Non-pigmented ciliary epithelial cell (primary cell): ENCODE measurements around the gene SMU1.

Experiments
- DNase-seq: peaks from one replicate; pipeline ENCODE4 v3.0.0-alpha.2; 2010; ENCODE audit warnings: low read depth

Gene SMU1

GRCh38 chr9:33044677-33045282, 31.7 kb downstream of the SMU1 start:
- DNase-seq = no peak

DNA sequence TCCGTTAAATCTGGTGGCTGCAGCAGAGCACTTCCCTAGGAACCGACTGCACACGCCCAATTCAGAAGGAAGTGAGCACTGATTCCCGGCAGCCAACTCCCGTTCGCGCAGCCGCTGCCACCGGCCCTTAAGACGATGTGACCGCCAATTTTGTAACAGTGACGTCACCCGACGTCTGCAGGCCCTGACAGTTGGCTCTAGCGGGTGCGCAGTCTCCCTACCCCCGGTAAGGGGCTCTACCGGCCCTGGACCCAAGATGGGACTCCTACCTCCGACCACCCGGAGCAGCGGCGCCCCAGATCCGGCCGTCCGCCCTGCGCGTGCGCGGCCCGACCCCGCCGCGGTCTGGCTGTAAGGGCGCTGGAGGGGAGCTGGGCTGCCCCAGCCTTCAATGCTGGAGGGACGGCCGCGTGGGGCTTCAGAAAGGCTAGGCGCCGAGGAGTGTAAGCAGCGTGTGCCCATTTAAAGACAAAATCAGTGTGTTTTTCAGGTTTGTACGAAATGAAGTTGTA, 32.3 kb downstream of the SMU1 start:
- peak; percentile 59 for DNase-seq

DNA sequence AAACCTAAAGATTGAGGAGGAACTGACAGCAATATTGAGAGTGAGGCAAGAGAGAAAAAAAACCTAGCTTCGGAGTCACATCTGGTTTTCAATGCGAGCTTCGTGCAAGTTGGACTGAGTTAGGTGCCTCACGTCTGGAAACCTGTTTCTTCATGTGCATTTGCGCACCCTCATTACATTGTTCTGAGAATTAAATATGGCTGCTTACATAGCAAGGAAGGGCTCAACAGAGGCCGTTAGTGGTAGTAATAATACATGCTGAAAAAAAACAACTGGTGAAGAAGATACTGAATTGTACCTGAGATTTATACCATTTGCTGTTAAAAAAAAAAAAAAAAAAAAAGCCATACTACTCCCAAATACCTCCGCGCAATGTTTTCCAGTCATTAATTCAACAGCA, 32.8 kb downstream of the SMU1 start:
- DNase-seq = no peak

GRCh38 chr9:33042473-33042872, 34.0 kb downstream of the SMU1 start:
- DNase-seq = no peak

GRCh38 chr9:33041432-33042188, 34.9 kb downstream of the SMU1 start:
- no peak for DNase-seq

DNA sequence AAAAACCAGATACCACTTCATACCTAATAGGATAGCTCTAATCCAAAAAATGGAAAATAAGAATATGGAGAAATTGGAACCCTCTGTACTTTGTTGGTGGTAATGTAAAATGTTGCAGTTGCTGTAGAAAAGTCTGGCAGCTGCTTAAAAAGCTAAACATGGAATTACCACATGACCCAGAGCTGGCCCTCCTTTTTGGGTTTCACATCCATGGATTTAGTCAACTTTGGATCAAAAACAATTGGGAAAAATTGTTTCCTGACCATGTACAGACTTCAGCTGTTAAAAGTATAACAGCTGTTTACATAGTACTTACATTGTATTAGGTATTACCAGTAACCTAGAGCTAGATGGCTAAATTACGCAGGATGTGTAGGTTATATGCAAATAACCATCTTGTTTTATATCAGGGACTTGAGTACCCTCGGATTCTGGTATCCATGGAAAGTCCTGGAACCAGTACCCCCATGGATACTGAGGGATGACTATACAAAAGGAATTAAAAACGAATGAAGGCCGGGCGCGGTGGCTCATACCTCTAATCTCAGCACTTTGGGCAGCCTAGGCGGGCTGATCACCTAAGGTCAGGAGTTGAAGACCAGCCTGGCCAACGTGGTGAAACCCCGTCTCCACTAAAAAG, 35.6 kb downstream of the SMU1 start:
- no peak for DNase-seq

DNA sequence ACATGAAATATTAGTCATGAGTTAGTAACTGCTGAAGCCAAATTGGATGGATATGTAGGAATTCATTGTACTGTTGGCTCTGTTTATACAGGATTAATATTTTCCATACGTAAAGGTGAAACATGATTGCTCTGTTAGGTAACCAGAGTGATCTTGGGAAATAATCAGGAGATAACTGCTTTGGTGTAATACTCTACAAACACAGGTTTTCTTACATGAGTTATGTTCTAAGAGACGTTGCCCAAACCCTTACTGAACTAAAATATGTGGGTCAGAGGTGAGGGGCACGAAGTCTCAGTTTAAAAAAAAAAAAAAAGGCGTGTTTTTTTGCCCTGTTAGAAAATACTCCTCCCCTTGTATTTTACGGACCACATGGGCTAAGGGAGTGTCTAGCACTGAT, 43.6 kb downstream of the SMU1 start:
- DNase-seq = no peak

DNA sequence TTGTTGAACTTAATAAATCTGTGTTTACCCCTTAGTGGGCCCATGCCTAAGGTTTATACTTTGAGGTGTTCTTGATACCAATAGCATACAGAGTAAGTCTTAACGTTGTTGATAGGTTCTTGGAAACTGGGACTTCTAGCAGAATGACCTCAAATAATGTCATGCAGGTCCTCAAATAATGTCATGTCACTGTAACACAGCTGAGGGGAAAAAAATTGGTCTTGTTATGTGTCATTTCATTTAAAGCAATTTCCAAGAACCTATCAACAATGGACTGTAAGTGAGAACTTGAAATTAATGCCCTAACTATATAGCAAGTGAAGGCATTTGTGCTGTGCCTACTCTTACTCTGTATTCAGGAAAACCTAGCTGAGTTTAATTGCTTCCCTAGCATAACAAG, 44.2 kb downstream of the SMU1 start:
- no peak for DNase-seq

- no peak for DNase-seq
Measured at GRCh38 chr9:33030285-33030684, 46.2 kb downstream of the SMU1 start.

- DNase-seq = no peak
Measured at GRCh38 chr9:33029231-33029786, 47.2 kb downstream of the SMU1 start.

- no peak for DNase-seq
Measured at GRCh38 chr9:33025572-33026342, 50.7 kb downstream of the SMU1 start.

- peak; percentile 59 for DNase-seq
Measured at GRCh38 chr9:33024966-33025571, 51.4 kb downstream of the SMU1 start, which contains the start of gene DNAJA1. TSS of gene DNAJA1 (plus strand) at chr9:33025273. CDS start at chr9:33026485, 1,212 bp downstream.

- no peak for DNase-seq
Measured at GRCh38 chr9:33024126-33024965, 52.1 kb downstream of the SMU1 start.

DNA sequence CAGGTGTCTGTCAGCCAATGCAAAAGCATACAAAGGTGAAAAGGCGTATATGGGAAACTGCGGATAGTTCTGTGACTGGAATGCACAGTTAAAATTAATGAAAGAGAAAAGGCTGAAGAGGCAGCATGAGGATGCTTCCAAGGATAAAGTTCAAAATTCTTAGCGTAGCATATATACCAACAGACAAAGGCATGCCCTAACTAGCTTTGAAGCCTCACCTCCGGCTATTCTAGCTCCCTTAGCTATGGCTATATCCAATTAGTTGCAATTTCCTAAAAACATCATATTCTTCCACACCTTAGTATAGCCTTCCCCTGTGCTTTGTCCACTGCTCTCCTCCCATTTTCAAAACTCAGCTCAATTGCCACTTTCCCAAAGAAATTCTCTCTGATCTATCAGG, 52.8 kb downstream of the SMU1 start:
- no peak for DNase-seq

GRCh38 chr9:33022755-33023154, 53.7 kb downstream of the SMU1 start:
- DNase-seq = no peak

GRCh38 chr9:33022303-33022702, 54.2 kb downstream of the SMU1 start:
- DNase-seq = no peak

GRCh38 chr9:33019797-33020196, 56.7 kb downstream of the SMU1 start:
- no peak for DNase-seq

DNA sequence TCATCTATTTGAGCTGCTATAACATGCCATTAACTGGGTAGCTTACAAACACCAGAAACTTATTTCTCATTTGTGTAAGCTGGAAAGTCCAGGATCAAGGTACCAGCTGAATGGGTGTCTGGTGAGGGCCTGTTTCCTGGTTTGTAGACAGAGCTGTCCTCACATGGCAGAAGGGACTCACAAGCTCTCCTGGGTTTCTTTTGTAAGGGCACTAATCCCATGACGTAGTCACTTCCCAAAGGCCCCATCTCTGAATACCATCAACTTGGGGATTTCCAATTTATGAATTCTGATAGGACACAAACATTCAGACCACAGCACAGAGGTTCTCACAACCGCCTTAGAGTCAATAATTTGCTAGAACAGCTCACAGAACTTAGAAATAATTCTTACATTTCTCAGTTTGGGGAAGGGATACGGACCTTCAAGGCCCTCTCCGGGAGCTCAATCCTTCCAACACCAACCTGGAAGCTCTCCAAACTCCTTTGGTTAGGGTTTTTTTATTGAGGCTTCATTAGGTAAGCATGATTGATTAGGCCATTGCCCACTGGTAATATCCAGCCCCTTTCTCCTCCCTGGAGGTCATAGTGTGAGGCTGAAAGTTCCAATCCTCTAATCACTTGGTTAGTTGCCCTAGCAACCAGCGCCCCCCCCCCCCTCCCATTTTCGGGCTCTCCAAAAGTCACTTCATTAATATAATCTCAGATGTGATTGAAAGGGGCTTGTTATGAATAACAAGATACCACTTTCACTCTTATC, 59.0 kb downstream of the SMU1 start:
- DNase-seq = no peak

DNA sequence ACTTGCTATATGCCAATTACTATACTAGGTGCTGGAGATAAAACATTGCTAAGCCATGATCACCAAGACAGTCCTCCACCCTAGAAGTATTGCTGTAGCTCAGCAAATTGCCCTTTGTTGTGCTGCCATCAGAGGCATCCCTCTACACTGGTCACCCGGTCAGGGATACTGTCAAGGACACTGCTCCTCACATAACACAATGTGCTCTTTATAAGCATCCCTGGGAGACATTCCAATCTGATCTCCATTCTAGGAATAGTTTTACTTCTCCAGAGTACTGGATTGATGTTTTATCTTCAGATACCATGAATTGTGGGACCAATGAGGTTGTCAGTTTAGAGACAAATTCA, 61.8 kb downstream of the SMU1 start:
- no peak for DNase-seq
